Neuronal stem cell (in vitro differentiated cells): Measurements from ENCODE around the gene PLEKHA6.

Experiments used
- DNase-seq: peaks from one replicate; pipeline ENCODE4 v3.0.0-alpha.2; 2013; ENCODE audit warnings: low spot score
- H2AFZ ChIP-seq: one replicate; pipeline ENCODE4 v1.6.1; 2013; ENCODE audit warnings: mild to moderate bottlenecking, low read length, inconsistent platforms
- H2AK5ac ChIP-seq: 2 replicates; pipeline ENCODE4 v1.6.1; 2013; ENCODE audit warnings: low read depth, mild to moderate bottlenecking, inconsistent platforms, low read length, moderate library complexity, mixed read lengths
- H2BK120ac ChIP-seq: 2 replicates; pipeline ENCODE4 v1.6.1; 2013; ENCODE audit warnings: low read depth, mild to moderate bottlenecking, inconsistent platforms, low read length, moderate library complexity, mixed read lengths
- H2BK12ac ChIP-seq: one replicate; pipeline ENCODE4 v1.6.1; 2013; ENCODE audit warnings: low read length, inconsistent platforms
- H2BK15ac ChIP-seq: 2 replicates; pipeline ENCODE4 v1.6.1; 2013; ENCODE audit warnings: mild to moderate bottlenecking, low read length, inconsistent platforms, mixed read lengths
- H2BK5ac ChIP-seq: one replicate; pipeline ENCODE4 v1.6.1; 2013; ENCODE audit warnings: inconsistent platforms, mild to moderate bottlenecking, low read length, moderate library complexity
- H3K14ac ChIP-seq: one replicate; pipeline ENCODE4 v1.6.1; 2013; ENCODE audit warnings: low read length, inconsistent platforms
- H3K18ac ChIP-seq: 2 replicates; pipeline ENCODE4 v1.6.1; 2013; ENCODE audit warnings: low read length, inconsistent platforms
- H3K23ac ChIP-seq: 2 replicates; pipeline ENCODE4 v1.6.1; 2013; ENCODE audit warnings: low read depth, mild to moderate bottlenecking, mixed read lengths, low read length, inconsistent platforms; ENCODE audit not compliant: poor library complexity
- H3K27ac ChIP-seq: replicated peaks from 3 replicates; pipeline ENCODE4 v1.5.1; 2013; ENCODE audit warnings: low read length, inconsistent platforms
- H3K27me3 ChIP-seq, 3 experiments: 2 replicates each; pipeline ENCODE4 v1.6.1; 2013; ENCODE audit warnings: low read length in 3 of 3, mild to moderate bottlenecking in 2 of 3, inconsistent platforms in 1 of 3, low read depth in 1 of 3, mixed read lengths in 1 of 3, moderate library complexity in 1 of 3; ENCODE audit not compliant: control insufficient read depth in 3 of 3, insufficient read depth in 3 of 3
- H3K36me3 ChIP-seq, 2 donors: replicated peaks in 1 of 2; 2 replicates each; pipeline ENCODE4 v1.6.1; 2013; ENCODE audit warnings: low read length in 2 of 2; ENCODE audit not compliant: control insufficient read depth in 2 of 2, insufficient read depth in 2 of 2
- H3K4ac ChIP-seq: 2 replicates; pipeline ENCODE4 v1.6.1; 2013; ENCODE audit warnings: inconsistent platforms, mild to moderate bottlenecking, low read length, moderate library complexity
- H3K4me1 ChIP-seq, 2 donors: 1 replicate in 1 of 2; 2 replicates in 1 of 2; pipeline ENCODE4 v1.6.1; 2013; ENCODE audit warnings: low read length in 2 of 2, low read depth in 1 of 2; ENCODE audit not compliant: control insufficient read depth in 2 of 2, insufficient read depth in 1 of 2
- H3K4me2 ChIP-seq: one replicate; pipeline ENCODE4 v1.6.1; 2013; ENCODE audit warnings: mild to moderate bottlenecking, low read length, inconsistent platforms; ENCODE audit not compliant: insufficient read depth, poor library complexity, severe bottlenecking
- H3K4me3 ChIP-seq, 2 donors: 2 replicates each; pipeline ENCODE4 v1.5.1; 2013; ENCODE audit warnings: low read length in 2 of 2, mild to moderate bottlenecking in 2 of 2, inconsistent platforms in 1 of 2, moderate library complexity in 1 of 2
- H3K79me1 ChIP-seq: one replicate; pipeline ENCODE4 v1.6.1; 2013; ENCODE audit warnings: low read depth, mild to moderate bottlenecking, inconsistent platforms, low read length, moderate library complexity
- H3K9ac ChIP-seq: one replicate; pipeline ENCODE4 v1.6.1; 2013; ENCODE audit warnings: mild to moderate bottlenecking, low read depth, low read length, inconsistent platforms; ENCODE audit not compliant: poor library complexity
- H3K9me3 ChIP-seq, 2 donors: replicated peaks in 1 of 2; 2 replicates each; pipeline versions ENCODE3 to v1.6.1; 2013; ENCODE audit warnings: low read length in 2 of 2, mild to moderate bottlenecking in 2 of 2, inconsistent platforms in 1 of 2, low read depth in 1 of 2, mixed read lengths in 1 of 2, moderate library complexity in 1 of 2; ENCODE audit not compliant: control insufficient read depth in 2 of 2, insufficient read depth in 1 of 2
- H4K8ac ChIP-seq: one replicate; pipeline ENCODE4 v1.6.1; 2013; ENCODE audit warnings: low read depth, mild to moderate bottlenecking, inconsistent platforms, low read length, moderate library complexity
- H4K91ac ChIP-seq: one replicate; pipeline ENCODE4 v1.6.1; 2013; ENCODE audit warnings: low read length, low read depth, mild to moderate bottlenecking, inconsistent platforms; ENCODE audit not compliant: poor library complexity
- WGBS, 2 donors: extraction: QIAGEN DNeasy Blood & Tissue Kit; methylation state at CpG; one replicate each; pipeline ENCODE4 v1.1.7; 2013; ENCODE audit warnings: missing lambda C conversion rate in 2 of 2, mixed read lengths in 1 of 2; ENCODE audit not compliant: insufficient read length in 2 of 2, insufficient replicate concordance in 1 of 2; ENCODE audit errors: extremely low coverage in 2 of 2; 5-methylcytosine and 5-hydroxymethylcytosine counted together

The PLEKHA6 gene

GRCh38 chr1:204343247-204343646 is 16.5 kb downstream of the PLEKHA6 start:
- Histone ChIP-seq H4K8ac (no peak overlapping the region), H3K79me1 (no peaks in the 10 kb centered on the region), H4K91ac (no peak overlapping the region), H3K4me2 (no peak overlapping the region), H3K9ac (no peak overlapping the region), H3K27me3 (peaks cover 0 to 52% (median 2%) of the 10 kb centered on the region in 3 experiments), H2BK5ac (no peak overlapping the region), H3K4me3 (no peak overlapping the region), H2BK12ac (no peak overlapping the region), H3K9me3 (no peaks in the 10 kb centered on the region), H2AFZ (no peak overlapping the region), H3K4ac (no peak overlapping the region), H2BK15ac (no peak overlapping the region), H3K18ac (no peak overlapping the region), H3K14ac (no peak overlapping the region), H3K4me1 (peaks cover 6 to 57% of the 10 kb centered on the region in 2 donors), H2BK120ac (no peak overlapping the region), H3K36me3 (no peaks in the 10 kb centered on the region), H3K27ac (no peak overlapping the region), H3K23ac (no peak overlapping the region), H2AK5ac (no peak overlapping the region)
- no peak for DNase-seq
- WGBS, 2 donors: no CpG with 5 or more reads among the region's 3 CpGs

- H2BK120ac ChIP-seq: no peak overlapping the region
- no peak overlapping the region for H2BK5ac ChIP-seq
- no peak overlapping the region for H4K8ac ChIP-seq
- H3K9ac ChIP-seq: no peak overlapping the region
- H3K79me1 ChIP-seq: no peaks in the 10 kb centered on the region
- H3K36me3 ChIP-seq: no peaks in the 10 kb centered on the region
- peaks cover 0 to 59% (median 2%) of the 10 kb centered on the region in 3 experiments for H3K27me3 ChIP-seq
- H3K4me3 ChIP-seq: no peak overlapping the region
- no peak overlapping the region for H2BK15ac ChIP-seq
- no peak for DNase-seq
- no peak overlapping the region for H2AFZ ChIP-seq
- H3K4me1 ChIP-seq: peaks cover 6 to 54% of the 10 kb centered on the region in 2 donors
- no peak overlapping the region for H4K91ac ChIP-seq
- H2AK5ac ChIP-seq: no peak overlapping the region
- no peak overlapping the region for H3K18ac ChIP-seq
- H3K14ac ChIP-seq: no peak overlapping the region
- no CpG with 5 or more reads among the region's 2 CpGs for WGBS, 2 donors
- no peak overlapping the region for H3K4me2 ChIP-seq
- no peak overlapping the region for H3K4ac ChIP-seq
- no peak overlapping the region for H2BK12ac ChIP-seq
- no peaks in the 10 kb centered on the region for H3K9me3 ChIP-seq
- H3K27ac ChIP-seq: no peak overlapping the region
- H3K23ac ChIP-seq: no peak overlapping the region
Observed at GRCh38 chr1:204342310-204342709, 17.4 kb downstream of the PLEKHA6 start.

GRCh38 chr1:204341380-204341779 is 18.3 kb downstream of the PLEKHA6 start:
- H3K23ac ChIP-seq: no peak overlapping the region
- H2BK12ac ChIP-seq: no peak overlapping the region
- no peaks in the 10 kb centered on the region for H3K79me1 ChIP-seq
- H3K9me3 ChIP-seq: no peaks in the 10 kb centered on the region
- H3K4me3 ChIP-seq: no peak overlapping the region
- H3K4me1 ChIP-seq: peaks cover 7 to 57% of the 10 kb centered on the region in 2 donors
- no peak overlapping the region for H4K8ac ChIP-seq
- no peak overlapping the region for H2AK5ac ChIP-seq
- no peaks in the 10 kb centered on the region for H3K36me3 ChIP-seq
- H3K18ac ChIP-seq: no peak overlapping the region
- H3K4me2 ChIP-seq: no peak overlapping the region
- peaks cover 0 to 66% (median 2%) of the 10 kb centered on the region in 3 experiments for H3K27me3 ChIP-seq
- H2BK120ac ChIP-seq: no peak overlapping the region
- no peak for DNase-seq
- no peak overlapping the region for H2BK5ac ChIP-seq
- no peak overlapping the region for H4K91ac ChIP-seq
- no peak overlapping the region for H3K27ac ChIP-seq
- no peak overlapping the region for H3K14ac ChIP-seq
- no peak overlapping the region for H2AFZ ChIP-seq
- no peak overlapping the region for H3K4ac ChIP-seq
- H3K9ac ChIP-seq: no peak overlapping the region
- no peak overlapping the region for H2BK15ac ChIP-seq

- no peaks in the 10 kb centered on the region for H3K9me3 ChIP-seq
- no peak overlapping the region for H2BK12ac ChIP-seq
- no peak overlapping the region for H2BK5ac ChIP-seq
- H3K27ac ChIP-seq: no peak overlapping the region
- H2AK5ac ChIP-seq: no peak overlapping the region
- H3K18ac ChIP-seq: no peak overlapping the region
- H3K27me3 ChIP-seq: peaks cover 0 to 71% (median 2%) of the 10 kb centered on the region in 3 experiments
- H3K4me2 ChIP-seq: no peak overlapping the region
- no peak overlapping the region for H2BK120ac ChIP-seq
- H3K14ac ChIP-seq: no peak overlapping the region
- H3K23ac ChIP-seq: no peak overlapping the region
- DNase-seq: no peak
- H3K4me1 ChIP-seq: peaks cover 11 to 57% of the 10 kb centered on the region in 2 donors
- H3K9ac ChIP-seq: no peak overlapping the region
- no CpG with 5 or more reads among the region's 12 CpGs for WGBS, 2 donors
- no peak overlapping the region for H2BK15ac ChIP-seq
- no peak overlapping the region for H3K4ac ChIP-seq
- H3K36me3 ChIP-seq: no peaks in the 10 kb centered on the region
- no peaks in the 10 kb centered on the region for H3K79me1 ChIP-seq
- no peak overlapping the region for H2AFZ ChIP-seq
- no peak overlapping the region for H4K91ac ChIP-seq
- no peak overlapping the region for H3K4me3 ChIP-seq
- H4K8ac ChIP-seq: no peak overlapping the region
Observed at GRCh38 chr1:204340081-204340889, 19.4 kb downstream of the PLEKHA6 start.
